Measurements from ENCODE around the gene SH2D3A. TPM values are rescaled to one million over a fixed set of nuclear protein-coding genes. Genes with fewer than 3 reads are reported as not detected.

The SH2D3A gene
- total and polyA plus RNA-seq, 2 donors from 2014 or later: 12.5 to 35.4 TPM

DNA sequence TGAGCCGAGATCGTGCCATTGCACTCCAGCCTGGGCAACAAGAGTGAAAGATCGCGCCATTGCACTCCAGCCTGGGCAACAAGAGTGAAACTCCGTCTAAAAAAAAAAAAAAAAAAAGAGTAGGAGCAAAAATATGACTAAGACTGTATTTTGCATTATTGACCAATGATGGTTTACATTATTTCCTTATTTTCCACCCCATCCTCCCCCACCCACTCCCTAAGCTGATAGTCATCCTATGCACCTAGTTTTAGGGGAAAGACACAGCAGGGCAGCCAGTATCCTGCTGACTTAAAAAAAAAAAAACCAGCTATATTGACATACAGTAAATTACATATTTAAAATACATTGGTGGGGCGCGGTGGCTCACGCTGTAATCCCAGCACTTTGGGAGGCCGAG is 30.4 kb upstream of the SH2D3A start:
- no peak overlapping the region for H3K4me3 ChIP-seq (ENCODE audit: low read length in 3 of 3)
- intact Hi-C loops (cut with DNase I): no loop called here
- H3K27me3 ChIP-seq (ENCODE audit: control insufficient read depth, insufficient read depth, low read length): no peaks in the 10 kb centered on the region
- H3K36me3 ChIP-seq (ENCODE audit: control insufficient read depth in 2 of 3, insufficient read depth in 3 of 3, low read length in 3 of 3): no peaks in the 10 kb centered on the region
- peaks cover 0 to 5% (median 0%) of the 10 kb centered on the region in 3 donors for H3K9me3 ChIP-seq (ENCODE audit: control insufficient read depth in 2 of 3, insufficient read depth in 1 of 3, low read length in 3 of 3)
- FAIRE-seq (no peak), DNase-seq (no peak)
- H3K4me1 ChIP-seq (ENCODE audit: control insufficient read depth in 2 of 3, insufficient read depth in 2 of 3, low read depth in 1 of 3, low read length in 3 of 3): peaks cover 0 to 2% (median 0%) of the 10 kb centered on the region in 3 donors
- TF ChIP-seq, protein P1, sequence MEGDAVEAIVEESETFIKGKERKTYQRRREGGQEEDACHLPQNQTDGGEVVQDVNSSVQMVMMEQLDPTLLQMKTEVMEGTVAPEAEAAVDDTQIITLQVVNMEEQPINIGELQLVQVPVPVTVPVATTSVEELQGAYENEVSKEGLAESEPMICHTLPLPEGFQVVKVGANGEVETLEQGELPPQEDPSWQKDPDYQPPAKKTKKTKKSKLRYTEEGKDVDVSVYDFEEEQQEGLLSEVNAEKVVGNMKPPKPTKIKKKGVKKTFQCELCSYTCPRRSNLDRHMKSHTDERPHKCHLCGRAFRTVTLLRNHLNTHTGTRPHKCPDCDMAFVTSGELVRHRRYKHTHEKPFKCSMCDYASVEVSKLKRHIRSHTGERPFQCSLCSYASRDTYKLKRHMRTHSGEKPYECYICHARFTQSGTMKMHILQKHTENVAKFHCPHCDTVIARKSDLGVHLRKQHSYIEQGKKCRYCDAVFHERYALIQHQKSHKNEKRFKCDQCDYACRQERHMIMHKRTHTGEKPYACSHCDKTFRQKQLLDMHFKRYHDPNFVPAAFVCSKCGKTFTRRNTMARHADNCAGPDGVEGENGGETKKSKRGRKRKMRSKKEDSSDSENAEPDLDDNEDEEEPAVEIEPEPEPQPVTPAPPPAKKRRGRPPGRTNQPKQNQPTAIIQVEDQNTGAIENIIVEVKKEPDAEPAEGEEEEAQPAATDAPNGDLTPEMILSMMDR (IDR thresholded peaks at IDR 0.05; ENCODE audit: borderline replicate concordance, extremely low read depth, insufficient read depth): no peak
- H3K9ac ChIP-seq (ENCODE audit: low read length in 3 of 3): no peak overlapping the region
- H3K27ac ChIP-seq (ENCODE audit: low read depth in 2 of 2, low read length in 2 of 2): no peak overlapping the region

DNA sequence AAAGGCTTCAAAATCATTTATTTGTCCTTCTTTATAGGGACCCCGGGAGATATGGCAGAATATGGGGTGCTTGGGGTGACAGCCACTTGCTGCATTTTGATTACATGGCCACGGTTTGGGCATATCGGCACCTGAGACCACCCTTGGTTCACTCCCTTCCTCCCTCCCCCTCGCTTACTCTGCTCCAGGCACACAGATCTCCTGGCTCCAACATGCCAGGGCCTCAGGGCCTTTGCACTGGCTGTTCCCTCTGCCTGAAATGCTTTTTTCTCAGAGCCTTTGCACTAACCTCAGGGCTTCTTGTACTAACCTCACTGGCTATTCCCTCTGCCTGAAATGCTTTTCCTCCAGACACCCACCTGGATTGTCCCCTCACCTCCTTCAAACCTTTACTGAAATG is 29.0 kb upstream of the SH2D3A start:
- Histone ChIP-seq H3K27ac (ENCODE audit: low read depth in 2 of 2, low read length in 2 of 2) (no peak overlapping the region), H3K9me3 (ENCODE audit: control insufficient read depth in 2 of 3, insufficient read depth in 1 of 3, low read length in 3 of 3) (peaks cover 0 to 5% (median 0%) of the 10 kb centered on the region in 3 donors), H3K36me3 (ENCODE audit: control insufficient read depth in 2 of 3, insufficient read depth in 3 of 3, low read length in 3 of 3) (no peaks in the 10 kb centered on the region), H3K9ac (ENCODE audit: low read length in 3 of 3) (no peak overlapping the region), H3K27me3 (ENCODE audit: control insufficient read depth, insufficient read depth, low read length) (no peaks in the 10 kb centered on the region), H3K4me1 (ENCODE audit: control insufficient read depth in 2 of 3, insufficient read depth in 2 of 3, low read depth in 1 of 3, low read length in 3 of 3) (peaks cover 0 to under 1% (median 0%) of the 10 kb centered on the region in 3 donors), H3K4me3 (ENCODE audit: low read length in 3 of 3) (no peak overlapping the region)
- TF ChIP-seq, protein P1 (IDR thresholded peaks at IDR 0.05; ENCODE audit: borderline replicate concordance, extremely low read depth, insufficient read depth): no peak
- intact Hi-C loops (cut with DNase I): no loop called here
- FAIRE-seq (no peak), DNase-seq (no peak)

DNA sequence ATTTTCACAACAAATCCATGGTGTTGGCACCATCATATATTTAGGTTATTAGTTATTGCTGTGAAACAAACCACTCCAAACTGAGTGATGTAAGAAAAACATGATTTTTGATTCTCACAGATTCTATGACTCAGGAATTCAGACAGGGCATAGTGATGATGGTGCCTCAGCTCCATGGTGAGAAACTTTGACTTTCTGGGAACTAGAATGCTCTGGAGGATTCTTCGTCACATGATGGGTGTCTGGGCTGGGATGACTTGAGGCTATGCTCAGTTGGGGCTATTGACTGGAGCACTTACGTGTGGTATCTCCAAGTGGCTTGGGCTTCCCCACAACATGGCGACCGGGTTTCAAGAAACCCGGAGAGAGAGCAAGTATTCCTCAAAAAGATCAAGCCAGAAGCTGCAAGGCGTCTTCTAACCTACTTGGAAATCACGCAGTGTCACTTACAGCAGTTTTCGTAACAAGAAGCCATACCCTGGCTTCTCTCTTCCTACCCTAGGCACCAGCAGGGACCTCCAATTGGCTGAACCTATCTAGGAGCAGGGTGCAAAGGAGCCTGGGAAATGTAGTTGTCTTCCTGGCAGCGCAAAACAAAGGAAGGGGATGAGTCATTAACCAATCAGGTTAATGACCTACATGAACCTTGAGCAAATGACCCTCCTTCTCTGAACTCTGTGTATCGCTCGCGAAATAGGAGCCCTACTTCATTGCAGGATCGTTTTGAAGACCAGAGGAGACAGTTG is 27.6 kb upstream of the SH2D3A start:
- no peaks in the 10 kb centered on the region for H3K27me3 ChIP-seq (ENCODE audit: control insufficient read depth, insufficient read depth, low read length)
- FAIRE-seq (no peak), DNase-seq (no peak)
- H3K9me3 ChIP-seq (ENCODE audit: control insufficient read depth in 2 of 3, insufficient read depth in 1 of 3, low read length in 3 of 3): peaks cover 0 to 5% (median 0%) of the 10 kb centered on the region in 3 donors
- TF ChIP-seq, protein P1 (IDR thresholded peaks at IDR 0.05; ENCODE audit: borderline replicate concordance, extremely low read depth, insufficient read depth): no peak
- H3K9ac ChIP-seq (ENCODE audit: low read length in 3 of 3): no peak overlapping the region
- no peaks in the 10 kb centered on the region for H3K36me3 ChIP-seq (ENCODE audit: control insufficient read depth in 2 of 3, insufficient read depth in 3 of 3, low read length in 3 of 3)
- no peak overlapping the region for H3K27ac ChIP-seq (ENCODE audit: low read depth in 2 of 2, low read length in 2 of 2)
- intact Hi-C loops (cut with DNase I): no loop called here
- H3K4me3 ChIP-seq (ENCODE audit: low read length in 3 of 3): no peak overlapping the region
- no peaks in the 10 kb centered on the region for H3K4me1 ChIP-seq (ENCODE audit: control insufficient read depth in 2 of 3, insufficient read depth in 2 of 3, low read depth in 1 of 3, low read length in 3 of 3)
